Tibial nerve (tissue), 4 donors: ENCODE data around the gene ASTN2. TPM values are rescaled to one million over a fixed set of nuclear protein-coding genes. Genes with fewer than 3 reads are reported as not detected.

ENCODE experiments used
- DNase-seq, 2 donors: peaks; one replicate each; pipeline ENCODE4 v3.0.0-alpha.2; 2019; ENCODE audit warnings: low spot score in 2 of 2
- H3K27ac ChIP-seq, 4 donors: fragments of 200-600 bp; sonication (generic) in 3 of 4; one replicate each; pipeline ENCODE4 v1.5.1; 2017 to 2019; ENCODE audit warnings: mild to moderate bottlenecking in 1 of 4
- H3K27me3 ChIP-seq, 2 donors: fragments of 200-600 bp; sonication (generic) in 1 of 2; one replicate each; pipeline versions ENCODE4 v1.5.1 to v1.6.0; 2017 to 2019
- H3K36me3 ChIP-seq, 3 donors: fragments of 200-600 bp; sonication (generic); one replicate each; pipeline ENCODE4 v1.5.1; 2018 to 2019
- H3K4me1 ChIP-seq, 4 donors: fragments of 200-600 bp; sonication (generic) in 3 of 4; one replicate each; pipeline ENCODE4 v1.5.1; 2017 to 2019
- H3K4me3 ChIP-seq, 4 donors: fragments of 200-600 bp; sonication (generic) in 3 of 4; one replicate each; pipeline ENCODE4 v1.5.1; 2017 to 2019; ENCODE audit warnings: mild to moderate bottlenecking in 1 of 4, moderate library complexity in 1 of 4
- H3K9me3 ChIP-seq, 4 donors: fragments of 200-600 bp; sonication (generic) in 3 of 4; one replicate each; pipeline ENCODE4 v1.5.1; 2017 to 2019
- EP300 ChIP-seq, 2 donors: sonication (generic); formaldehyde crosslinking; IDR thresholded peaks; one replicate each; pipeline ENCODE4 v1.6.1; 2017; ENCODE audit warnings: antibody characterized with exemption in 2 of 2, mild to moderate bottlenecking in 1 of 2
- POLR2A ChIP-seq, 2 donors: fragments of 450-650 bp; IDR thresholded peaks; one replicate each; pipeline ENCODE4 v1.6.1; 2017; ENCODE audit warnings: antibody characterized with exemption in 2 of 2, mild to moderate bottlenecking in 2 of 2, moderate library complexity in 2 of 2
- WGBS, 2 donors: methylation state at CpG; one replicate each; pipeline ENCODE4 v1.1.5; 2018; 5-methylcytosine and 5-hydroxymethylcytosine counted together
- total RNA-seq, 4 donors: library from RNA; depleted of rRNA; stranded (reverse); fragments of >200 nt; gene quantifications; one replicate each; pipeline ENCODE4 v1.1.0, GENCODE V29; 2016
- TF ChIP-seq, protein P1 (sequence below), 5 experiments: fragments of 200-600 bp in 3 of 5; fragments of 450-650 bp in 2 of 5; sonication (generic) in 3 of 5; IDR thresholded peaks; one replicate each; pipeline ENCODE4 v1.5.1; 2016 to 2019; ENCODE audit warnings: antibody characterized with exemption in 5 of 5, mild to moderate bottlenecking in 3 of 5, moderate library complexity in 2 of 5

Gene ASTN2
- total RNA-seq, 4 donors from 2014 or later, result 9.0 to 14.9 (median 12.3) TPM

DNA sequence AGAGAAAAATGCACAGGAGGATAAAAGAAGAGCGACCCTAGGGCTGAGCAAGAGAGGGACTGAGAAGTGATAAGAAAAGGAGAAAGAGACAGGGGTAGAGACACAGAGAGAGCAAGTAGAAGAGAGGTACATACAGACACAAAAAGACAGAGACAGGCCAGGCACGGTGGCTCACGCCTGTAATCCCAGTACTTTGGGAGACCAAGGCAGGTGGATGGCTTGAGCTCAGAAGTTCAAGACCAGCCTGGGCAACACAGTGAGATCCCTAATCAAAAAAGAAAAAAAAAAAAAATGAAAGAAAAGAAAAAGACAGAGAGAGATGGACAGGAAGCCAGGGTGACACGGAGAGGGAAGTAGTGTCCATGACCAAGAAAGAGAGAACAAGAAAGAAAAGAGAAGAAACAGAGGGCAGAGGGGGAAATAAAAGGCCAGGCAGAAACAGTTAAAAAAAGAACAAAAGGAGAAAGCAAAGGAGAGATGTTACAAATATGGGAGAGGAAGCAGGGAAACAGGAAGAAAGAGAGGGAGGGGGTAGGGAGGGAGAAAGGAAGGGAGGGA is 937.2 kb downstream of the ASTN2 start:
- TF ChIP-seq EP300 (IDR thresholded peaks at IDR 0.05) (no peak), POLR2A (IDR thresholded peaks at IDR 0.05) (no peak)
- TF ChIP-seq, protein P1, sequence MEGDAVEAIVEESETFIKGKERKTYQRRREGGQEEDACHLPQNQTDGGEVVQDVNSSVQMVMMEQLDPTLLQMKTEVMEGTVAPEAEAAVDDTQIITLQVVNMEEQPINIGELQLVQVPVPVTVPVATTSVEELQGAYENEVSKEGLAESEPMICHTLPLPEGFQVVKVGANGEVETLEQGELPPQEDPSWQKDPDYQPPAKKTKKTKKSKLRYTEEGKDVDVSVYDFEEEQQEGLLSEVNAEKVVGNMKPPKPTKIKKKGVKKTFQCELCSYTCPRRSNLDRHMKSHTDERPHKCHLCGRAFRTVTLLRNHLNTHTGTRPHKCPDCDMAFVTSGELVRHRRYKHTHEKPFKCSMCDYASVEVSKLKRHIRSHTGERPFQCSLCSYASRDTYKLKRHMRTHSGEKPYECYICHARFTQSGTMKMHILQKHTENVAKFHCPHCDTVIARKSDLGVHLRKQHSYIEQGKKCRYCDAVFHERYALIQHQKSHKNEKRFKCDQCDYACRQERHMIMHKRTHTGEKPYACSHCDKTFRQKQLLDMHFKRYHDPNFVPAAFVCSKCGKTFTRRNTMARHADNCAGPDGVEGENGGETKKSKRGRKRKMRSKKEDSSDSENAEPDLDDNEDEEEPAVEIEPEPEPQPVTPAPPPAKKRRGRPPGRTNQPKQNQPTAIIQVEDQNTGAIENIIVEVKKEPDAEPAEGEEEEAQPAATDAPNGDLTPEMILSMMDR (IDR thresholded peaks at IDR 0.05), result no peak

GRCh38 chr9:116476935-116477381 is 937.9 kb downstream of the ASTN2 start:
- 46 to 51% methylated on average over 10 of the region's 10 CpGs for WGBS, 2 donors
- Histone ChIP-seq H3K4me3 (no peak overlapping the region), H3K36me3 (no peaks in the 10 kb centered on the region), H3K9me3 (no peaks in the 10 kb centered on the region), H3K27me3 (no peaks in the 10 kb centered on the region), H3K4me1 (peaks cover 0 to 23% (median 3%) of the 10 kb centered on the region in 4 donors), H3K27ac (peak overlapping the region in 1 of 4 donors; percentile 49)
- TF ChIP-seq POLR2A (IDR thresholded peaks at IDR 0.05) (no peak), EP300 (IDR thresholded peaks at IDR 0.05) (no peak)
- TF ChIP-seq, protein P1 (IDR thresholded peaks at IDR 0.05), result no peak
- no peak for DNase-seq

More for the DNA sequence above, 937.2 kb downstream of the ASTN2 start:
- H3K4me3 ChIP-seq, result no peak overlapping the region
- no peaks in the 10 kb centered on the region for H3K36me3 ChIP-seq
- peak overlapping the region in 1 of 4 donors; percentile 49 for H3K27ac ChIP-seq
- peaks cover 0 to 22% (median 0%) of the 10 kb centered on the region in 4 donors for H3K4me1 ChIP-seq
- DNase-seq, result no peak
- no peaks in the 10 kb centered on the region for H3K27me3 ChIP-seq
- WGBS, 2 donors, result 85 to 86% methylated on average over 4 of the region's 4 CpGs
- no peaks in the 10 kb centered on the region for H3K9me3 ChIP-seq

- TF ChIP-seq, protein P1 (IDR thresholded peaks at IDR 0.05), result no peak
- Histone ChIP-seq H3K9me3 (no peaks in the 10 kb centered on the region), H3K36me3 (no peaks in the 10 kb centered on the region), H3K27me3 (no peaks in the 10 kb centered on the region), H3K4me3 (no peak overlapping the region), H3K4me1 (peaks cover 0 to 32% (median 10%) of the 10 kb centered on the region in 4 donors), H3K27ac (no peak overlapping the region)
- no peak for DNase-seq
- 84 to 92% methylated on average over 6 of the region's 6 CpGs for WGBS, 2 donors
Measured at GRCh38 chr9:116476002-116476401, 938.9 kb downstream of the ASTN2 start.

GRCh38 chr9:116475201-116475600 is 939.7 kb downstream of the ASTN2 start:
- no peak for DNase-seq
- 100% methylated on average over 1 of the region's 1 CpG for WGBS, 2 donors
- TF ChIP-seq EP300 (IDR thresholded peaks at IDR 0.05) (no peak), POLR2A (IDR thresholded peaks at IDR 0.05) (no peak)
- TF ChIP-seq, protein P1 (IDR thresholded peaks at IDR 0.05), result no peak
- H3K27ac ChIP-seq, result no peak overlapping the region
- H3K27me3 ChIP-seq, result no peaks in the 10 kb centered on the region
- peaks cover 0 to 38% (median 10%) of the 10 kb centered on the region in 4 donors for H3K4me1 ChIP-seq
- no peak overlapping the region for H3K4me3 ChIP-seq
- no peaks in the 10 kb centered on the region for H3K36me3 ChIP-seq
- no peaks in the 10 kb centered on the region for H3K9me3 ChIP-seq

DNA sequence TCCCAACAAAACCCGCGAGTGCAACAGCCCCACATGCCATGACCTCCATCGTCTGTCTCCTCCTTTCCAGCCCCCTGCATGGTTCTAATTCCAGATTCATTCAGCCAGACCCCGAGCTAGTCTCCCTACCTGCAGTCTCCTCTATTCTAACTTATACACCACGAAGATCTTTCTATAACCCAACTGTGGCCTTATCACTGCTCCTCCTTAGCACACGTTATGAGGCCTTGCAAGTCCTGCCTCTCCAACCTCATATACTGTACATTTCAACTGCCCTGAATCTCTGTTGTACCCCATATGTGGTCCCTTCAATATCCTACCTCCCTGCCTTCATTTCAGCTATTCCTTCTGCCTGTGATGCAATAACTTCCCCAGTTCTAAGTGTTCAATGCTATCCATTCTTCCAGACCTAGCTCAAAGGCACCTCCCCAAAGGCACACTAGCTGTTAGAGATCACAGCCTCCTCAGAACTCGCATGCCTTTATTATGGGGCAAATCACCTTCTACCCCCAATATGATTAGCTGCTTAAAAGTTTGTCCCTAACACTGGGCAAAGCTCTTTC is 942.8 kb downstream of the ASTN2 start:
- TF ChIP-seq POLR2A (IDR thresholded peaks at IDR 0.05) (no peak), EP300 (IDR thresholded peaks at IDR 0.05) (no peak)
- Histone ChIP-seq H3K27me3 (no peaks in the 10 kb centered on the region), H3K27ac (peak overlapping the region in 2 of 4 donors; percentile 81 to 83), H3K4me1 (peaks cover 0 to 26% (median 10%) of the 10 kb centered on the region in 4 donors), H3K4me3 (no peak overlapping the region), H3K9me3 (no peaks in the 10 kb centered on the region), H3K36me3 (no peaks in the 10 kb centered on the region)
- DNase-seq, result no peak
- 52 to 54% methylated on average over 7 of the region's 7 CpGs for WGBS, 2 donors
